GM19035 (cell line): ENCODE results near the gene MGAT4A.
A peak's percentile ranks its signal among the peaks of the same experiment; 100 is the strongest.
"Not testable (repeated sequence)": the region's sequence is repeated elsewhere in the genome, so short reads cannot be mapped to it uniquely, and the experiment has no call there.

Experiments
- ATAC-seq: cut with Tn5 transposase; IDR thresholded peaks from one replicate; pipeline ENCODE4 v1.9.1; 2021; ENCODE audit not compliant: unreplicated experiment

Gene MGAT4A

GRCh38 chr2:98608962-98609604, 121.8 kb downstream of the MGAT4A start:
- peak; percentile 5 for ATAC-seq

GRCh38 chr2:98608116-98608961, 122.6 kb downstream of the MGAT4A start, which contains the start of the genes COA5 and UNC50:
COA5 (minus strand) TSS chr2:98608512; CDS start chr2:98608405, 107 bp downstream.
UNC50 (plus strand) TSS chr2:98608589; CDS start chr2:98609760, 1,171 bp downstream.
- peak; percentile 85 for ATAC-seq

- ATAC-seq: no peak
Observed at GRCh38 chr2:98607741-98608115, 123.2 kb downstream of the MGAT4A start.

GRCh38 chr2:98607104-98607503, 123.8 kb downstream of the MGAT4A start:
- no peak for ATAC-seq

GRCh38 chr2:98606431-98606830, 124.5 kb downstream of the MGAT4A start:
- ATAC-seq: no peak

- ATAC-seq: no peak
Observed at GRCh38 chr2:98605076-98605475, 125.9 kb downstream of the MGAT4A start.

GRCh38 chr2:98604547-98604946, 126.4 kb downstream of the MGAT4A start:
- no peak for ATAC-seq

- peak; percentile 72 for ATAC-seq
Observed at GRCh38 chr2:98601532-98602132, 129.3 kb downstream of the MGAT4A start.

- no peak for ATAC-seq
Observed at GRCh38 chr2:98598781-98599428, 132.0 kb downstream of the MGAT4A start.

- not testable (repeated sequence) for ATAC-seq
Observed at GRCh38 chr2:98594665-98595064, 136.3 kb downstream of the MGAT4A start.

- no peak for ATAC-seq
Observed at GRCh38 chr2:98592565-98592964, 138.4 kb downstream of the MGAT4A start.

GRCh38 chr2:98589489-98589888, 141.4 kb downstream of the MGAT4A start:
- no peak for ATAC-seq

GRCh38 chr2:98588880-98589431, 142.0 kb downstream of the MGAT4A start:
- no peak for ATAC-seq

- no peak for ATAC-seq
Observed at GRCh38 chr2:98586551-98587140, 144.3 kb downstream of the MGAT4A start.

- no peak for ATAC-seq
Observed at GRCh38 chr2:98585386-98585785, 145.5 kb downstream of the MGAT4A start.

GRCh38 chr2:98583816-98584618, 146.9 kb downstream of the MGAT4A start:
- ATAC-seq: no peak

GRCh38 chr2:98583276-98583675, 147.7 kb downstream of the MGAT4A start:
- ATAC-seq: no peak

- no peak for ATAC-seq
Observed at GRCh38 chr2:98582523-98582922, 148.4 kb downstream of the MGAT4A start.

- no peak for ATAC-seq
Observed at GRCh38 chr2:98580656-98581284, 150.2 kb downstream of the MGAT4A start.
